Endothelial cell of hepatic sinusoid (primary cell): Measurements from ENCODE around the gene HES3.

ENCODE experiments used
- in situ Hi-C: cut with HindIII; loops from 2 replicates; pipeline ENCODE4 v1.10.0; 2017; ENCODE audit warnings: low sequenced_read_pairs

HES3 gene

GRCh38 chr1:6244401-6245049 is 546 bp downstream of the HES3 start:
- in situ Hi-C loops, result loop anchor here (10.0 kb wide), 1 partner anchor 120 kb away; no protein-coding TSS in a partner anchor

- in situ Hi-C loops, result loop anchor here (10.0 kb wide), 1 partner anchor 120 kb away; no protein-coding TSS in a partner anchor
Observed at GRCh38 chr1:6245086-6245868, 1.3 kb downstream of the HES3 start.

- in situ Hi-C loops, result loop anchor here (10.0 kb wide), 1 partner anchor 119 kb away; no protein-coding TSS in a partner anchor
Observed at GRCh38 chr1:6245869-6246496, 2.0 kb downstream of the HES3 start.

- in situ Hi-C loops, result loop anchor here (10.0 kb wide), 1 partner anchor 118 kb away; no protein-coding TSS in a partner anchor
Observed at GRCh38 chr1:6246497-6247467, 2.8 kb downstream of the HES3 start.

GRCh38 chr1:6247651-6248050 is 3.7 kb downstream of the HES3 start:
- in situ Hi-C loops, result loop anchor here (10.0 kb wide), 1 partner anchor 117 kb away; no protein-coding TSS in a partner anchor

GRCh38 chr1:6248161-6248776 is 4.3 kb downstream of the HES3 start:
- in situ Hi-C loops, result loop anchor here (10.0 kb wide), 1 partner anchor 117 kb away; no protein-coding TSS in a partner anchor

- in situ Hi-C loops, result loop anchor here (10.0 kb wide), 1 partner anchor 116 kb away; no protein-coding TSS in a partner anchor
Observed at GRCh38 chr1:6248932-6249738, 5.2 kb downstream of the HES3 start.

- in situ Hi-C loops, result loop anchor here (10.0 kb wide), 1 partner anchor 115 kb away; no protein-coding TSS in a partner anchor
Observed at GRCh38 chr1:6249739-6250689, 6.0 kb downstream of the HES3 start.

- in situ Hi-C loops, result no loop called here
Observed at GRCh38 chr1:6251233-6251632, 7.3 kb downstream of the HES3 start.

GRCh38 chr1:6251681-6252373 is 7.8 kb downstream of the HES3 start:
- in situ Hi-C loops, result no loop called here

GRCh38 chr1:6252374-6252710 is 8.4 kb downstream of the HES3 start:
- in situ Hi-C loops, result no loop called here

- in situ Hi-C loops, result no loop called here
Observed at GRCh38 chr1:6253380-6253779, 9.4 kb downstream of the HES3 start.

GRCh38 chr1:6254691-6255090 is 10.7 kb downstream of the HES3 start:
- in situ Hi-C loops, result no loop called here

- in situ Hi-C loops, result no loop called here
Observed at GRCh38 chr1:6256645-6257044, 12.7 kb downstream of the HES3 start.

- in situ Hi-C loops, result no loop called here
Observed at GRCh38 chr1:6257541-6258069, 13.6 kb downstream of the HES3 start.

- in situ Hi-C loops, result no loop called here
Observed at GRCh38 chr1:6258675-6259074, 14.7 kb downstream of the HES3 start.
